22Rv1 (cell line): ENCODE data around the gene CAMKK2.

ENCODE experiments used
- CTCF ChIP-seq: fragments of 450-650 bp; IDR thresholded peaks from 2 replicates; pipeline ENCODE4 v1.5.1; 2017; ENCODE audit warnings: mild to moderate bottlenecking
- ZFX ChIP-seq: fragments of 450-650 bp; IDR thresholded peaks from 2 replicates; pipeline ENCODE4 v1.6.1; 2017; ENCODE audit warnings: antibody characterized with exemption, borderline replicate concordance

DNA sequence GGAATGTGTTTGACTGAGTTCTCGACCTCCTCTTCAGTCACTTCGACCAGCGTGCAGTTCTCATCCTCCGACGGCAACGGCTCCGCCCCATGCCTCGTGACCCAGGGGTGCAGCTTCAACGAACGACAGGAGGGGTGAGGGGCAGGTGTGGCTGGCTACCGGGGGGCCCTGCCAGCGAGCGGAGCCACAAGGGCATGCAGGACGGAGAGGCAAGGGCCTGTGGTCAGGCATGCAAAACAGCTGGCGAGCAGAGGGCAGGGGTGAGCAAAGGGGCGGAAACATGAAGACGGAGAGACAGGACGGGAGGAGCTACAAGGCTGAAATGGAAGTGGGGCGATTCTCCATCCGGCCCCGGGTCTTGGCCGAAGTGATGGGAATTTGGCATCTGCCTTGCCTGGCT is 47.9 kb downstream of the CAMKK2 start:
- TF ChIP-seq CTCF = no peak
- no peak for TF ChIP-seq ZFX
